Activated B cell treated with CpG ODN at 0.5 μM for 24 hours (primary cell): ENCODE data around the gene DUSP10. TPM values are rescaled to one million over a fixed set of nuclear protein-coding genes. Genes with fewer than 3 reads are reported as not detected.

Experiments used
- ATAC-seq: fragments of 200-7000 bp; cut with Tn5 transposase; one replicate; pipeline ENCODE4 v1.10.0; 2021; ENCODE audit warnings: low read depth, mild to moderate bottlenecking, moderate library complexity
- CTCF ChIA-PET: fragments of 350-600 bp; sonication (Branson Sonifier 250); formaldehyde crosslinking; loops from one replicate; lab custom pipeline; 2021; ENCODE audit warnings: antibody characterized with exemption; lab: Charles Lee
- POLR2A ChIA-PET: fragments of 350-600 bp; sonication (Branson Sonifier 250); formaldehyde crosslinking; loops from one replicate; lab custom pipeline; 2021; ENCODE audit warnings: antibody characterized with exemption; lab: Charles Lee
- DNase-seq: peaks from one replicate; pipeline ENCODE4 v3.0.0; 2022
- H3K27ac Mint-ChIP-seq: one replicate; pipeline ENCODE4 v1.8.0; 2020; ENCODE audit warnings: mixed read lengths
- H3K27me3 Mint-ChIP-seq: one replicate; pipeline ENCODE4 v1.8.0; 2021; ENCODE audit warnings: mixed read lengths
- H3K36me3 Mint-ChIP-seq: one replicate; pipeline ENCODE4 v1.8.0; 2021; ENCODE audit warnings: low read depth, mixed read lengths
- H3K4me1 Mint-ChIP-seq: one replicate; pipeline ENCODE4 v1.8.0; 2021; ENCODE audit warnings: mixed read lengths
- H3K4me3 Mint-ChIP-seq: one replicate; pipeline ENCODE4 v1.8.0; 2020; ENCODE audit warnings: mild to moderate bottlenecking, mixed read lengths
- H3K9me3 Mint-ChIP-seq: one replicate; pipeline ENCODE4 v1.8.0; 2020; ENCODE audit warnings: mixed read lengths
- CTCF ChIP-seq: fragments of 200-600 bp; IDR thresholded peaks from one replicate; pipeline ENCODE4 v1.8.0; 2022; ENCODE audit warnings: antibody characterized with exemption, mild to moderate bottlenecking
- intact Hi-C: fragments of 100-400 bp; cut with micrococcal nuclease; formaldehyde crosslinking; loops from one replicate; pipeline ENCODE4 v1.15.1; 2024
- total RNA-seq: library from RNA; stranded (reverse); gene quantifications from 2 replicates; pipeline ENCODE4 v1.2.3, GENCODE V29; 2022

DUSP10 gene
- total RNA-seq, 1 donor from 2014 or later = 39.5 TPM

- no peak for TF ChIP-seq CTCF
- ATAC-seq = no peak
- POLR2A ChIA-PET = no interaction called here
- no peak overlapping the region for H3K4me3 Mint-ChIP-seq
- no peak for DNase-seq
- H3K27me3 Mint-ChIP-seq = no peaks in the 10 kb centered on the region
- H3K4me1 Mint-ChIP-seq = peaks cover 4% of the 10 kb centered on the region
- H3K9me3 Mint-ChIP-seq = no peaks in the 10 kb centered on the region
- no peak overlapping the region for H3K27ac Mint-ChIP-seq
- CTCF ChIA-PET = interaction anchor here (0.5 to 0.8 kb wide), 2 partner anchors 12 to 817 kb away, joined by 3 to 4 read pairs; no protein-coding TSS in a partner anchor
- peaks cover 2% of the 10 kb centered on the region for H3K36me3 Mint-ChIP-seq
- intact Hi-C loops = no loop called here
Measured at GRCh38 chr1:221692643-221693042, 49.2 kb downstream of the DUSP10 start.

DNA sequence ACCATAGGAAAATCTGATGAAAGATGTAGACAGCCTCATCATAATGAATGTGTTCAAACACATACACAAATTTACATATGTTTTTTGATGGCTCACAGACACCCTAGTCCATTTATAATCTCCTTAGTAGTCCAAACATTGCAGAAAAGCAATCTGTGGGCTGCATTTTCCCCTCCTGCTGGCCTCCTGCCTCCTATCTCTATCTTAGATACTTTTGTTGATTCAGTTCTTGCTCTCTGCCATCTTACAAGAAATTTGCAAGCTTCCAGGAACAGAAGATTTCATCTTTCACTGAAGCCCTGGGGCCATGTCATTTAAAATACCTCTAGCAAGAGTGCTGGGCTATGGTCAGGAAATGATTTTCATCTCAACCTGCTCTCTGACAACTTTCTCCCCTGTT is 50.6 kb downstream of the DUSP10 start:
- Mint-ChIP-seq H3K9me3 (no peaks in the 10 kb centered on the region), H3K4me3 (no peak overlapping the region), H3K27me3 (no peaks in the 10 kb centered on the region), H3K27ac (no peak overlapping the region), H3K4me1 (no peaks in the 10 kb centered on the region), H3K36me3 (no peaks in the 10 kb centered on the region)
- POLR2A ChIA-PET = no interaction called here
- intact Hi-C loops = no loop called here
- DNase-seq = no peak
- CTCF ChIA-PET = interaction anchor here (1.0 kb wide), 1 partner anchor 213 kb away, joined by 3 read pairs; no protein-coding TSS in a partner anchor
- TF ChIP-seq CTCF = no peak
- ATAC-seq = no peak

GRCh38 chr1:221690858-221691257 is 51.0 kb downstream of the DUSP10 start:
- no peak overlapping the region for H3K4me3 Mint-ChIP-seq
- intact Hi-C loops = no loop called here

DNA sequence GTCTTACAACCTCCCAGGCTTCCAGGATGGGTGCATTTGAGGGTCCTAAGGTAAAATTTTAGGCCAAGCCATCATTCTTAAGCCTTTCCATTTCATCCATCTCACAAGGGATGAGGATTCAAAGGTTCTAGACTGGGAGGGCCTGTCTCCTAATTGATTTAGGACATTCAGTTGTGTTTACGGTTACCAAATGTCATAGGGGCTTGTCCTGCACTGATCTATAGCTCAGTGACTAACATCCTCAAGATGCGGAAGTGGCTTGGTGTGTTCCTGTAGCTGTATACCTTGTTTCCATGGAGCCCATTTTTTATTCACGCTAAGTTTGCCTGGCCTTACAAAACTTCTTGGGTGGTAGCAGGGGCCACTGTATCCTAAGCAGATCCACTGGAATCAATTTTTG is 52.8 kb downstream of the DUSP10 start:
- intact Hi-C loops = no loop called here
- Mint-ChIP-seq H3K27me3 (no peaks in the 10 kb centered on the region), H3K4me3 (no peak overlapping the region), H3K27ac (no peak overlapping the region), H3K4me1 (no peaks in the 10 kb centered on the region), H3K36me3 (no peaks in the 10 kb centered on the region), H3K9me3 (no peaks in the 10 kb centered on the region)
- CTCF ChIA-PET = no interaction called here
- no peak for TF ChIP-seq CTCF
- ATAC-seq (peak; percentile 37), DNase-seq (no peak)
- POLR2A ChIA-PET = no interaction called here

More at GRCh38 chr1:221690858-221691257, 51.0 kb downstream of the DUSP10 start:
- no peak for ATAC-seq
- Mint-ChIP-seq H3K36me3 (no peaks in the 10 kb centered on the region), H3K27ac (no peak overlapping the region), H3K27me3 (no peaks in the 10 kb centered on the region), H3K9me3 (no peaks in the 10 kb centered on the region), H3K4me1 (no peaks in the 10 kb centered on the region)
- ChIA-PET CTCF (interaction anchor here (1.0 kb wide), 1 partner anchor 213 kb away, joined by 3 read pairs; no protein-coding TSS in a partner anchor), POLR2A (no interaction called here)
- TF ChIP-seq CTCF = no peak
- no peak for DNase-seq

DNA sequence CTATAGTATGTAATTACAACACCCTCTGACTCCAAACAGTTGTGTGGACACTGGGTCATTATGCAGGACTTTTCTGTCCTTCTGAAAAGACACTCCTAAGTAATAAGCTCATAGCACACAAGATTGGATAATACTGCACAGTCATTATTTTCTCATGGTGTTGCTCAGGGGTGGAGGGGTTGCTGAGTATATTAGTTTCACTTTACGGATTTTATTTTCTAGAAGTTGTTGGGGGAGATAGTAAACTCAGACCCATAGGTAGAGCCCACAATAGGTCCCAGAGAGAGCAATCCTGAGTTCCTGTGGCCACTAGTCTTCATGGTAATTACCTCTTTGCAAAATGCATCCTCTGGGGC is 53.4 kb downstream of the DUSP10 start:
- no peak overlapping the region for H3K4me3 Mint-ChIP-seq
- CTCF ChIA-PET = no interaction called here
- H3K36me3 Mint-ChIP-seq = no peaks in the 10 kb centered on the region
- no peaks in the 10 kb centered on the region for H3K27me3 Mint-ChIP-seq
- no peak for TF ChIP-seq CTCF
- POLR2A ChIA-PET = interaction anchor here (0.5 kb wide), 1 partner anchor 322 kb away, joined by 6 read pairs; no protein-coding TSS in a partner anchor
- no peak overlapping the region for H3K27ac Mint-ChIP-seq
- DNase-seq = no peak
- intact Hi-C loops = no loop called here
- H3K4me1 Mint-ChIP-seq = no peaks in the 10 kb centered on the region
- H3K9me3 Mint-ChIP-seq = no peaks in the 10 kb centered on the region
- no peak for ATAC-seq
